GM10847 (cell line): ENCODE results near the gene SCTR.

Experiments used
- POLR2A ChIP-seq: IDR thresholded peaks from 2 replicates; pipeline ENCODE4 v1.6.1; 2011; ENCODE audit not compliant: insufficient read length; ENCODE audit errors: extremely low read depth

SCTR gene

DNA sequence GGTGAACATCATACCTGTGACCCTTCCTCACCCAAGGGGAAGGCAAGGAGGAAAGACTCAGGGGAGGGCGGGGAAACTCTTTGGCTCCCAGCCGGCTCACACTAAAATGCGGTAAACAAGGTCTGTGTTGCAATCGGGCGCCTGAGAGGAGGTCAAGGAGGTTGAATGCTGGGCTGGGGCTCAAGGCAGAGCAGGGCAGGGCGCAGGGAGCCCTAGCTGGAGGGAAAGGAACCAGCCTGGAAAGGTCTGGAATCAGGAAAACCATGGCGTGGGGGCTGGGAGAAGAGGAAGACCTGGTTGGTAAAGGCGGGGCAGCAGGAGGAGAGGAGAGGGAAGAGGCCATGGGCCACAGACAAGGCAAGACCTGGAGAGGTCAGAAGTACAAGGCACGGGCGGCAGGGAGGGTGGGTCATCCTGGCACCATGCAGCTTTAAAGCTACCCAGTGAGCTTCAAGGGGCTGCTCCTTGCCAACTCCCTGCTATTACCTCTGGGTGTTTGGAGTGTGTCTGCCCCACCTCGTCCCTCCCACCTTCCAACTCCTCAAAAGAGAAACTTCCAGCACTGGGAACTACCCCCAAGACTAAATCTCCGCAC lies 97.4 kb downstream of the SCTR start:
- no peak for TF ChIP-seq POLR2A

DNA sequence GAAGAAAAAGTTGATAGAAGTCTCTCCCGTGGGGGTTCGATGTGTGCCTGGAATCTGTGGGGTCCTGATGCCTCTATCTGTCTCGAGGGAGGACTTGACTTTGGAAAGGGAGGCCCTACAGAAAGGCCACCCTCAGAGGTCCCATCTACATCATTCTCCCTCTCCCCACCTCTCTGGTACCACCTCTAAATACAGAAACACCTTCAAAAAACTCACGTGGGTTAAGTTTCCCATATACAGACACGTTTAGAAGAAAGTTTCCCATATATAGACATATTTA lies 97.9 kb downstream of the SCTR start:
- no peak for TF ChIP-seq POLR2A

DNA sequence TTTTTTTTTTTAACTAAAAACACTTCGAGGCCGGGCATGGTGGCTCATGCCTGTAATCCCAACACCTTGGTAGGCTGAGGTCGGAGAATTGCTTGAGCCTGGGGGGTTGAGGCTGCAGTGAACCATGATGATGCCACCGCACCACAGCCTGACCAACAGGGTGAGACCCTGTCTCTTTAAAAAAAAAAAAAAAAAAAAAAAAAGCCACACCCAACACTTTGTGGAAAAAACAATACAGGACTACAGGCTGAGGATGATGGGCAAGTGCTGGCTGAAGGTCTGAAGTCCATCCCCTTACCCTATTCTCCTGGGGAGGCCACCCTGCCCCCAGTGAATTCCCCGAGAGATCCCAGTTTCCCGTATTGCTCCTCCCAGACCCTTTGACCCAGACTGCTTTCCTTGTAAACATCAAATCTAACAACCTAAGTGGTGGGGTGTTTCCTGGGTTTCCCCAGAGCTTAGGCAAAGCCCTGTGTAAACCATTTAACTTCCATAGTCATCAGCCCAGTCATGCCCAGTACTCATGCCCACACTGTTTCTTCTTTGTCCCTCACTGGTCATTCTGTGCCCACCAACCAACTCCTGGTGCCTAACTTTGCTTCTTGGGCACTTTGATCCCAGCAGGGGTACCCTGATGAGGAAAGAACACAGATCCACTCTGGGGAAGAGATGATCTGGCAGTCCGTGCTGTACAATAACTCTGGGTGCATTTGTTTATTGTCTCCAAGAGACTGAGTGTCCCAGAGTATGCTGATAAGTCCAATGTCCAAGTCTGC lies 98.5 kb downstream of the SCTR start:
- no peak for TF ChIP-seq POLR2A

DNA sequence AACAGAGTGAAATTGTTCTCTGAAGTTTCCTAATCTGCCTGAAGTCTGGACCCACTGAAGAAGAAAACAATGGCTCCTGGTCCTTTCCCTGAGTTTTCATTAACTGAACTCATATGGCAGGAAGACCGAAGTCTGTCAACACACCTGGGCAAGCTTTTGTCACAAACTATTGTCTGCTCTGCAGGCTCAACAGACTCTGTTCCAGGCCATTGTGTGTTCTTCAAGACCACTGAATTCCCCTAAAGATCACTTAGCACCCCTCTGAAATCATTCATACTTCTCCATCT lies 99.2 kb downstream of the SCTR start:
- no peak for TF ChIP-seq POLR2A

DNA sequence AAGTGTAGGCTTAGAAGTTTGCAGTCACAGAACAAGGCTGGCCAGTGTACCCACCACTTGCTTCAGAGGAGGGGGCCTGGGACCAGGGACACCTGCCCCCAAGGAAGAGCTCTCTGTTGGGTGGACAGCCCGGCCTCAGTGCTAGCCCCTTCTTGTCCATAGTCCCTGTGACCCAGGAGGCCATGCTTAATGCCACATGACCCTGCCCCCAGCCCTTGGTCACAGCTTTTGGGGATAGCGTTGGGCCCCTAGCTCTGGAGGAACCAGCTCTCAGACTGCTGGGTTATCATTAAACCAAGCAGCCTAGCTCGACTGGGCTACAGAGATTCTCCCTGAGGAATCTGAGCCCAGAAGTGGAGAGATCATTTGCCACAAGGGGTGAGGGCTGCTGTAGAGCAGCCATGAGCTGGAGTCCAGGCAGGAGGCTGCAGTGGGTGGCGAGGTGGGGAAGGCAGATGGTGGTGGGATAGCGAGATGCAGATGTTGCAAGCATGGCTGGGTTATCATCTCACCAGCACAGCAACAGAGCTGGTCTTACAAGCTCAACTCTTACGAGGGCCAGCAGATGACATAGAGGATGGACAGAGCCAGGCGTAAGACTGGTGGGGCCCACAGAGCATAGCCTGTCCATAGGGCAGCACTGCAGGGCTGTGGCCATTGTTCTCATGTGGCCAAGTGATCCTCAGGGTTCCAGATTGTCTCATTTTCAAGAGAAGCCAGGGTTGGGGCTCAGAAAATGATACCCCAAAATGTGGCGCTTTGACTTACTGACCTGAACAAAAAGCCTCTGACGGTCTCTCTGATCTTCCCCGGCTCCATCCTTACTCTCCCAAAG lies 99.8 kb downstream of the SCTR start:
- TF ChIP-seq POLR2A, result no peak

DNA sequence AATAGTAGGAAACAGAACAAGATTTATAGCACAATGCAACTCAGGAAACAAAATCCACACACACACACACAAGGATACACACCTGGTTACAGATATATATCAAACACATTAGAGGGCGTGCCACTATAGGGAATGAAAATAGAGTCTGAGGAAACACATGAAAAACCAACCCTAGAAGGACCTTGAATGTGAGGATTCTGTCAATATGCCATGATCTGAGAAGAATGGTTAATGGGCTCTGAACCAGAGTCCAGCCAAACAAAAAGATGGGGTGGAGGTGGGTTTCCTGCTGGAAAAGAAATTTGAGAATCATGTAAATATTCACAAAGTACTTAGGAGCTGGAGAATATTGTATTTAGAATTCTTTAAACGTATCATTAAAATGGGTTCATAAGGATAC lies 100.5 kb downstream of the SCTR start:
- no peak for TF ChIP-seq POLR2A

DNA sequence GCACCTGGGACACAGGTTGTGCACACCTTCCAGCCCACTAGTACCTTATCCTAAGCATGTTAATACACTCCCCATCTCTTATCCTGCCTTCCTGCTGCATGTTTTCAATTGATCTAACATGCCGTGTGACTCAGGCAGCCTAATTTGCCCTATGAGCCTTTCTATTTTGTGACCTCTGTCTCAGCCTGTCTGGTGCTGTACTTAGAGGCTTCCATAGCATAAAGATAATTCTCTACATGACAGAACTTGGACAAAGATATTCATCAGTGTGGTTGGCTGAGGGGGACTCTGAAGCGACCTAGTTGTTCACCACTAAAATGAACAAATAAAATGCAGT lies 101.2 kb downstream of the SCTR start:
- no peak for TF ChIP-seq POLR2A

DNA sequence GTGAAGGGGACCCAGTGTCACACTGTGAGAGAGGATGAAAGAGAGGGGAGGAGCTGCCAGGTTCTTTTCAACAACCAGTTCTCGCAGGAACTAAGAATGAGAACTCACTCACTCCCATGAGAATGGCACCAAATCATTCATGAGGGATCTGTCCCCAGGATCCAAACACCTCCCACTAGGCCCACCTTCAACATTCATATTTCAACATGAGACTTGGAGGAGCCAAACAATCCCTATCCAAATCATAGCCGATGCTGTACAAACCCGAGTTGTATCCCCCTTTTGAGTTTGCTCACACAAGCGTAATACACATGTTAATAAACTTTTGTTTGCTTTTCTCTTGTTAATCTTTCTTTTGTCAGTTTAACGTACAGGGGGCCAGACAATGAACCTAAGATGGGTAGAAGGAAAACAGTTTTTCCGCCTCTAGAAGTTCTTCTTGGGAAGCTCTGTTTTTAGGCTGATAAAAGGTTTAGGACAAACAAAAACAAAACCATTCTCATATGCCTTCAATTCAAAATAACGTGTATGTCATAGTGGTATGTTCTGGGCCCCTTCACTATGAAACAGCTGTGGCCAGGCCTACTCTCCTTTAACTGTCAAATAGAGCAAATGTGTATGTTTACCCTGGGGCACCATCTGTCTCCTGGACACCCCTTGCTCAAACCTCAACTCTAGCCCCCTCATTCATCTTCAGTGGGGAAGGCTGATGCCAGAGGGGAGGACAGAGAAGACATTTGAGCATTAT lies 101.7 kb downstream of the SCTR start:
- no peak for TF ChIP-seq POLR2A

DNA sequence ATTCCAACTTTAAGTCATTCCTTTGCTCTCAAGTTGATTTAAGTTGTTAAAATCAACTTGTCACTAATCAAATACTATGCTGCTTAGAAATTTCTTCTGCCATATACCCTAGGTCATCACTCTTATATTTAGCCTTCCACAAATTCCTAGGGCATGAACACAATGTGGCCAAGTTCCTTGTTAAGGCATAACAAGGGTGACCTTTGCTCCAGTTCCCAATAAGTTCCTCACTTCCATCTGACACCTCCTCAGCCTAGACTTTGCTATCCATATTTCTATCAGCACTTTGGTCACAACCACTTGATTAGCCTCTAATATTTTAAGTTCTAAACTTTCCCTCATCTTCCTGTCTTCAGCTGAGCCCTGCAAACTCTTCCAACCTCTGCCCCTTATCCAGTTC lies 102.5 kb downstream of the SCTR start:
- no peak for TF ChIP-seq POLR2A

DNA sequence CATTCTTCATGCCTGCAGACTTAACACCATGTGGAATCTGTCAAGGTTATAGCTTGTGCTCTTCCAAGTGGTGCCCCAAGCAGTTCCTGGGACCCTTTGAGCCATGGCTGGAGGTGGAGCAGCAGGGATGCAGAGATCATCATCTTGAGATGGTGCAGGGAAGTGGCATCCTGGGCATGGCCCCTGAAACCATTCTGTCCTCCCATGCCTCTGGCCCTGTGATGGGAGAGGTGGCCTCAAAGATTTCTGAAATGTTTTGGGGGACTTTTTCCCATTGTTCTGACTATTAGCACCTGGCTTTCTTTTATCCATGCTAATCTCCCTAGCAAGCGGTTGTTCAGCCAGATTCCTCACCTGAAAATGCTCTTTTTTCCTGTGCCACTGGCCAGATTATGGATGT lies 103.0 kb downstream of the SCTR start:
- TF ChIP-seq POLR2A, result no peak

DNA sequence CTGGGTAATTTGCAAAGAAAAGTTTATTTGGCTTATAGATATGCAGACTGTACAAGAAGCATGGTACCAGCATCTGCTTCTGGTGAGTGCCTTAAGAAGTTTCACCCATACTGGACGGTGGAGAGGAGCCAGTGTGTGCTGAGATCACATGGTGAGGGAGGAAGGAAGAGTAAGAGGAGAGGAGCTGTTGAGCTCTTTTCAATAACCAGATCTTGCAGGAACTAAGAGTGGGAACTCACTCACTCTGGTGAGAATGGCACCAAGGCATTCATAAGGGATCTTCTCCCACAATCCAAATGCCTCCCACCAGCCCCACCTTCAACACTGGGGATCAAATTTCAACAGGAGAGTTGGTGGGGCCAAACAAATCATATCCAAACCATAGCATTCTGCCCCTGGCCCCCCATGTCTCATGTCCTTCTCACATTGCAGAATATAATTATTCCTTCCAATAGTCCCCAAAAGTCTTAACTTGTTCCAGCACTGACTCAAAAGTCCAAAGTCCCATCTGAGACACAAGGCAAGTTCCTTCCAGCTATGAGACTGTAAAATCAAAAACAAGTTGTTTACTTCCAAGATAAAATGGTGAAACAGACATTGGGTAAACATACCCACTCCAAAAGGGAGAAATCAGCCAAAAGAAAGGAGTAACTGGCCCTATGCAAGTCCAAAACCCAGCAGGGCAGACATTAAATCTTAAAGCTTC lies 104.3 kb downstream of the SCTR start:
- no peak for TF ChIP-seq POLR2A

DNA sequence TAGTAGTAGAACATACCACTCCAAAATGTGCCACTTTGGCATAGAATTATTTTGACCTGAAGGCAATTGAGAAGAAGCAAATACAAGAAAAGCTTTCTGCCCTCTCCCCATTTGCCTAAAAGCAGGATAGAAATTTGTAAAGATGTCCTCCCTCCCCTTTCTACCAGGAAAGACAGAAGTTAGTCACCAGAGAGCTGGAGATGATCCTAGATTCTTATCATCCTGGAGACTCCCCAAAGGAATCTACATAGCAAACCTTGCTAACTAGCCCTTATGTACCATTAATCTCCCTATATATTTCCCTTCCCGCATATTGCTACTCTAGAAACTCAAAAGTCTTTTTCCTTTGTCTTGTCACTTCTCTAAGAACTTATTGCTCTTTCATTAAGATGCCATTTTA lies 105.2 kb downstream of the SCTR start:
- no peak for TF ChIP-seq POLR2A

DNA sequence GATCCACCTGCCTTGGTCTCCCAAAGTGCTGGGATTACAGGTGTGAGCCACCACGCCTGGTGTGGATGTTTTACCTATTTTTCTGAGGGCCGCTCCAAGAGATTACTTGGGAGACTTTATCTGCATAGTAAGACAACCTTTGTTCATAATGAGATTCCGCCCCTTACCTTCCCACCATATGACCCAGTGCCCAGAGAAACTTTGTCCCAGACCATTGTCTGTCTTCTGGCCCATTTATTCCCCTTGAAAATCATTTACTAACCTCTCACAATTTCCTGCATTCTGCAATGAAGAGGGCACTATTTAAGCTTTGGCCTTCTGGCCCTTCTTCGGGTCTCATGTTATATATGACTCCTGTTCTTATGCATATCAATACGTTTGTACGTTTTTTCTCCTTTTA lies 106.4 kb downstream of the SCTR start:
- no peak for TF ChIP-seq POLR2A

DNA sequence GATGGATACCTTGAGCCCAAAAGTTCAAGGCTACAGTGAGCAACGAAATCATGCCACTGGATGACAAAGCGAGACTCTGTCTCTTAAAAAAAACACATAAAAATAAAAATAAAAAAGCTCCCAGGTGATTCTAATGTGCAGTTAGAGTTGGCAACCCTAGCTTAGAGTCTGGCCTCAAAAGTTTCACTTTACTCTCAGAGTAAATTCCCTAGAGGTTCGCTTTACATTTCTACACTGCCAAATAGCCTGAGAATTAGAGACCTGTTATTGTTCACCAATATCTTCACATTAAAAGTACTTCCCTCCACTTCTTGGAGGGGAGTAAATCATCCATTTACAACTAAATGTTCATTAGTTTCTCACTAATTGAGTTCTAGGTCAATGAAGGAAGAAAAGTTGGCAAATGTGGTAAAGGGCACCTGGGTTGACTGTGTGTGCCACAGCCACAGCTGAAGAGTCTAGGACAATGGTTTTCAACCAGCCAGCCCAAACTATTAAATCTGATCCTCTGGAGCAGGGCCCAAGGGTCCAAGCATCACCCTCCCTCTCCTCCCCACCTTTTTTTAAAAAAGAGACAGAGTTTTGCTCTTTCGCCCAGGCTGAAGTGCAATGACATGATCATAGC lies 107.9 kb downstream of the SCTR start:
- no peak for TF ChIP-seq POLR2A

DNA sequence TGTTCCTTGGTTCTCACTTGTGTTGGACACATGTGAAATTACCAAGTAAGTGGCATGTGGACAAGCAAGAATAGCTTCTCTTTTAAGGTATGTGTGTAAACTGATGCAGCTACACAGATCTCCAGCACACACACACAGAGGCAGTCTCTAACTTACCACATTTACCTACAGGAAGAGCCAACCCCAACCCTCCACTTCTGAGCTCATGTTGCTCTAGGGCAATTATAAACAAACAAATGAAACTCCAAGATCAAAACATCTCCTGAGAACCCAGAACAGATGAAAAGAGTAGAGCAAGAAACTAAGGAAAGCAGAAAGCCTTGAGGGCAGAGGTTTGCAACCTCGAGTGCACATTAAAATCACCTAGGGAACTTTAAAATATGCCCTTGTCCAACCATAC lies 108.7 kb downstream of the SCTR start:
- no peak for TF ChIP-seq POLR2A
